Adrenal gland (tissue), 12 donors: ENCODE measurements around the gene FAM8A1. TPM values are rescaled to one million over a fixed set of nuclear protein-coding genes. Genes with fewer than 3 reads are reported as not detected.
A peak's percentile ranks its signal among the peaks of the same experiment; 100 is the strongest.

ENCODE experiments used
- DNase-seq, 7 donors: peaks; one replicate each; pipeline ENCODE4 v3.0.0-alpha.2; 2019 to 2020
- H3K27ac ChIP-seq, 5 donors: fragments of 200-600 bp; sonication (generic) in 4 of 5; 1 replicate in 3 of 5; 2 replicates in 2 of 5; pipeline versions ENCODE4 v1.5.1 to v1.8.0; 2016 to 2020; ENCODE audit warnings: mild to moderate bottlenecking in 1 of 5
- H3K27me3 ChIP-seq: fragments of 200-600 bp; 2 replicates; pipeline ENCODE4 v1.8.0; 2021
- H3K36me3 ChIP-seq, 2 donors: fragments of 200-600 bp; replicated peaks in 1 of 2; 1 replicate in 1 of 2; 2 replicates in 1 of 2; pipeline versions ENCODE4 v1.5.1 to v1.8.0; 2018 to 2022
- H3K4me1 ChIP-seq, 2 donors: fragments of 200-600 bp; replicated peaks in 1 of 2; 1 replicate in 1 of 2; 2 replicates in 1 of 2; pipeline versions ENCODE4 v1.5.1 to v1.8.0; 2018 to 2021
- H3K4me3 ChIP-seq, 4 donors: fragments of 200-600 bp; sonication (generic) in 3 of 4; one replicate each; pipeline ENCODE4 v1.5.1; 2016 to 2018
- H3K9me3 ChIP-seq, 3 donors: fragments of 200-600 bp; sonication (generic) in 1 of 3; replicated peaks in 1 of 3; 1 replicate in 2 of 3; 2 replicates in 1 of 3; pipeline versions ENCODE4 v1.5.1 to v1.8.0; 2016 to 2021
- CTCF ChIP-seq, 6 experiments: fragments of 450-650 bp in 4 of 6; fragments of 200-600 bp in 2 of 6; sonication (generic) in 1 of 6; IDR thresholded peaks; 1 replicate in 5 of 6; 2 replicates in 1 of 6; pipeline versions ENCODE4 v1.5.1 to v1.8.0; 2016 to 2021; ENCODE audit warnings: antibody characterized with exemption in 6 of 6, mild to moderate bottlenecking in 2 of 6, moderate library complexity in 1 of 6
- POLR2A ChIP-seq, 2 donors: fragments of 450-650 bp; IDR thresholded peaks; one replicate each; pipeline ENCODE4 v1.6.1; 2017; ENCODE audit warnings: antibody characterized with exemption in 2 of 2, mild to moderate bottlenecking in 2 of 2, moderate library complexity in 1 of 2
- WGBS, 4 donors: extraction: QIAGEN DNeasy Blood & Tissue Kit in 2 of 4; methylation state at CpG; one replicate each; pipeline versions ENCODE4 v1.1.5 to v1.1.7; 2013 to 2017; 5-methylcytosine and 5-hydroxymethylcytosine counted together
- intact Hi-C, 2 donors: fragments of 100-400 bp; cut with DNase I; formaldehyde crosslinking; loops; one replicate each; pipeline versions ENCODE4 v1.14.1 to v1.15.0; 2022 to 2023
- polyA plus RNA-seq, 3 donors: library from polyadenylated mRNA; stranded (reverse); fragments of 200-250 nt in 2 of 3; fragments of 350-450 nt in 1 of 3; fragmentation: Illumina TruSeq in 1 of 3; extraction: RNeasy Lipid Tissue Mini Kit (QIAGEN cat#74804) in 1 of 3; gene quantifications; one replicate each; pipeline ENCODE4 v1.2.3, GENCODE V29; 2013 to 2014
- total RNA-seq, 9 donors: library from RNA; depleted of rRNA in 4 of 9; stranded (reverse); fragments of >200 nt in 4 of 9; fragments of 120-200 nt in 1 of 9; fragmentation: NEBNext Ultra II Directional in 1 of 9; extraction: Animal tissue kit (Norgen Biotek cat#: 25700) in 1 of 9; gene quantifications; one replicate each; pipeline versions ENCODE4 v1.1.0 to v1.2.4, GENCODE V29; 2013 to 2023
- donor health status: healthy with polysubstance abuse.
- donor health status: Bipolar disorder and iron deficiency.
- donor health status: DM: yes; HTN: yes; CAD: no.
- donor health status: DM: no; HTN: no; CAD: no.
- donor health status: DM: no; HTN: no; CAD: no.
- donor health status: DM: yes; HTN: yes; CAD: no.

FAM8A1 gene
- total and polyA plus RNA-seq, 12 donors: 6.5 to 34.7 (median 21.5) TPM

- H3K27ac ChIP-seq: no peak overlapping the region
- H3K27me3 ChIP-seq: no peaks in the 10 kb centered on the region
- no peaks in the 10 kb centered on the region for H3K4me1 ChIP-seq
- 90 to 96% (median 92%) methylated on average over 4 of the region's 4 CpGs for WGBS, 4 donors
- H3K4me3 ChIP-seq: no peak overlapping the region
- H3K36me3 ChIP-seq: no peaks in the 10 kb centered on the region
- TF ChIP-seq POLR2A (IDR thresholded peaks at IDR 0.05): no peak
- no peak for TF ChIP-seq CTCF (IDR thresholded peaks at IDR 0.05)
- no peaks in the 10 kb centered on the region for H3K9me3 ChIP-seq
- intact Hi-C loops: no loop called here
- DNase-seq: no peak
Measured at GRCh38 chr6:17556014-17556413, 44.1 kb upstream of the FAM8A1 start.

GRCh38 chr6:17562636-17563035 is 37.5 kb upstream of the FAM8A1 start:
- 79 to 87% (median 84%) methylated on average over 3 of the region's 3 CpGs for WGBS, 4 donors
- no peak overlapping the region for H3K27ac ChIP-seq
- DNase-seq: no peak
- intact Hi-C loops: no loop called here
- no peaks in the 10 kb centered on the region for H3K4me1 ChIP-seq
- H3K4me3 ChIP-seq: no peak overlapping the region
- TF ChIP-seq CTCF (IDR thresholded peaks at IDR 0.05): no peak
- no peak for TF ChIP-seq POLR2A (IDR thresholded peaks at IDR 0.05)
- no peaks in the 10 kb centered on the region for H3K9me3 ChIP-seq
- H3K36me3 ChIP-seq: no peaks in the 10 kb centered on the region
- no peaks in the 10 kb centered on the region for H3K27me3 ChIP-seq

GRCh38 chr6:17565399-17565798 is 34.7 kb upstream of the FAM8A1 start:
- TF ChIP-seq POLR2A (IDR thresholded peaks at IDR 0.05) (no peak), CTCF (IDR thresholded peaks at IDR 0.05) (no peak)
- no peaks in the 10 kb centered on the region for H3K27me3 ChIP-seq
- H3K27ac ChIP-seq: no peak overlapping the region
- no peaks in the 10 kb centered on the region for H3K4me1 ChIP-seq
- H3K36me3 ChIP-seq: no peaks in the 10 kb centered on the region
- intact Hi-C loops: no loop called here
- H3K9me3 ChIP-seq: no peaks in the 10 kb centered on the region
- DNase-seq: no peak
- 78 to 84% (median 81%) methylated on average over 3 of the region's 3 CpGs for WGBS, 4 donors
- no peak overlapping the region for H3K4me3 ChIP-seq

- peaks cover 0 to 1% of the 10 kb centered on the region in 2 donors for H3K4me1 ChIP-seq
- H3K27ac ChIP-seq: no peak overlapping the region
- intact Hi-C loops: loop anchor here in 1 of 2 donors (10.0 kb wide), 1 partner anchor 290 kb away; the partner anchor contains the start of gene RBM24
- H3K27me3 ChIP-seq: no peaks in the 10 kb centered on the region
- 68 to 76% (median 75%) methylated on average over 8 of the region's 8 CpGs for WGBS, 4 donors
- no peaks in the 10 kb centered on the region for H3K36me3 ChIP-seq
- peak in 2 of 7 donors; percentile 26 to 29 for DNase-seq
- H3K9me3 ChIP-seq: no peaks in the 10 kb centered on the region
- TF ChIP-seq POLR2A (IDR thresholded peaks at IDR 0.05) (no peak), CTCF (IDR thresholded peaks at IDR 0.05) (no peak)
- H3K4me3 ChIP-seq: no peak overlapping the region
Measured at GRCh38 chr6:17574866-17575560, 25.1 kb upstream of the FAM8A1 start.
